NCI-H2107 (cell line): ENCODE measurements around the gene POTEC.
"Not testable (repeated sequence)": the region's sequence is repeated elsewhere in the genome, so short reads cannot be mapped to it uniquely, and the experiment has no call there.

Source experiments
- DNase-seq: peaks from one replicate; lab custom pipeline; 2025; lab: John Stamatoyannopoulos, UW

POTEC gene

GRCh38 chr18:14543446-14543964 lies at the start of gene POTEC:
TSS of gene POTEC (minus strand) at chr18:14543600. CDS start at chr18:14543146, 454 bp downstream.
- not testable (repeated sequence) for DNase-seq

- DNase-seq, result no peak
Observed at GRCh38 chr18:14577971-14578370, 34.6 kb upstream of the POTEC start.

- not testable (repeated sequence) for DNase-seq
Observed at GRCh38 chr18:14559502-14559901, 16.1 kb upstream of the POTEC start.

- not testable (repeated sequence) for DNase-seq
Observed at GRCh38 chr18:14531659-14532058, 11.7 kb downstream of the POTEC start.

GRCh38 chr18:14510707-14511106 lies 32.7 kb downstream of the POTEC start:
- not testable (repeated sequence) for DNase-seq

- not testable (repeated sequence) for DNase-seq
Observed at GRCh38 chr18:14503691-14504090, 39.7 kb downstream of the POTEC start.

- DNase-seq, result not testable (repeated sequence)
Observed at GRCh38 chr18:14501894-14502293, 41.5 kb downstream of the POTEC start.

- not testable (repeated sequence) for DNase-seq
Observed at GRCh38 chr18:14489256-14490014, 54.0 kb downstream of the POTEC start.

GRCh38 chr18:14488789-14489188 lies 54.6 kb downstream of the POTEC start:
- DNase-seq, result not testable (repeated sequence)

- DNase-seq, result not testable (repeated sequence)
Observed at GRCh38 chr18:14486926-14487580, 56.3 kb downstream of the POTEC start.

- not testable (repeated sequence) for DNase-seq
Observed at GRCh38 chr18:14479076-14479475, 64.3 kb downstream of the POTEC start.

- not testable (repeated sequence) for DNase-seq
Observed at GRCh38 chr18:14475520-14475919, 67.9 kb downstream of the POTEC start.

GRCh38 chr18:14474752-14475151 lies 68.6 kb downstream of the POTEC start:
- not testable (repeated sequence) for DNase-seq

GRCh38 chr18:14474007-14474720 lies 69.2 kb downstream of the POTEC start:
- not testable (repeated sequence) for DNase-seq

GRCh38 chr18:14473250-14474006 lies 70.0 kb downstream of the POTEC start:
- not testable (repeated sequence) for DNase-seq

- not testable (repeated sequence) for DNase-seq
Observed at GRCh38 chr18:14471286-14471685, 72.1 kb downstream of the POTEC start.

GRCh38 chr18:14470446-14470845 lies 73.0 kb downstream of the POTEC start:
- not testable (repeated sequence) for DNase-seq

- DNase-seq, result not testable (repeated sequence)
Observed at GRCh38 chr18:14470046-14470445, 73.4 kb downstream of the POTEC start.

- DNase-seq, result not testable (repeated sequence)
Observed at GRCh38 chr18:14465989-14466388, 77.4 kb downstream of the POTEC start.
